HG02588 (cell line): ENCODE measurements around the gene NDUFS6.
"Not testable (repeated sequence)": the region's sequence is repeated elsewhere in the genome, so short reads cannot be mapped to it uniquely, and the experiment has no call there.

Experiments used
- ATAC-seq: cut with Tn5 transposase; IDR thresholded peaks from one replicate; pipeline ENCODE4 v1.9.1; 2021; ENCODE audit warnings: mild to moderate bottlenecking, moderate library complexity; ENCODE audit not compliant: unreplicated experiment

NDUFS6 gene

DNA sequence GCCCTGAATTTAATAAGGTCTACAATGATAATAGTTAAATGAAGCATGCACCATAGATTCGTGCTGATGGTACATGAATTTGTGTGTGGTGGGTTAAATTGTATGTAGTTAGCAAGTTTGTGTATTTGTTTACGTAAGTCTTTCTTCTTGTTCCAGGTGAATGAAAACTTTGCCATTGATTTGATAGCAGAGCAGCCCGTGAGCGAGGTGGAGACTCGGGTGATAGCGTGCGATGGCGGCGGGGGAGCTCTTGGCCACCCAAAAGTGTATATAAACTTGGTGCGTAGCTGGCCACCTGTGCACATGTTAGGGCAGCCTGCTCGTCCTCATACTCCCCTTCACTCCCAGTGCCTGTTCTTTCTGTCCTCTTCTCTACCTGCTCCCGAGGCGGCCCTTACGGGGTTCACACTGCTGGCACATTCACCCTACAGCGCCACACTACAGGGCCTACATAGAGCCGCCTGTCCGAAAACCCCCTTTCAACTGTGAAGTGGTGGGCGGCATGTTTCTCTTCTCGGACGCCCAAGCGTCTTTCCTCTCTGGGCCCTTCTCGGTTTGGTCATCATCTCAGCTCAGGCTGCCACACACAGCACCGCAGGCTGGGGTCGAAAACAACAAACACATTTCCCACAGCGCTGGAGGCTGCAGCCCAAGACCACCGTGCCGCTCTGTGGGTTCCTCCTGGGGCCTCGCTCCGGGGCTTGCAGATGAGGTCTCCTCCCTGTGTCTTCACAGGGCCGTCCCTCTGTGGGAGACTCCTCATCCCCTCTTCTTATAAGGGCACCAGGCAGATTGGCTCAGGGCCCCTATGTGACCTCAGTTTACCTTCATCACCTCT lies 13.2 kb downstream of the NDUFS6 start:
- ATAC-seq = no peak

DNA sequence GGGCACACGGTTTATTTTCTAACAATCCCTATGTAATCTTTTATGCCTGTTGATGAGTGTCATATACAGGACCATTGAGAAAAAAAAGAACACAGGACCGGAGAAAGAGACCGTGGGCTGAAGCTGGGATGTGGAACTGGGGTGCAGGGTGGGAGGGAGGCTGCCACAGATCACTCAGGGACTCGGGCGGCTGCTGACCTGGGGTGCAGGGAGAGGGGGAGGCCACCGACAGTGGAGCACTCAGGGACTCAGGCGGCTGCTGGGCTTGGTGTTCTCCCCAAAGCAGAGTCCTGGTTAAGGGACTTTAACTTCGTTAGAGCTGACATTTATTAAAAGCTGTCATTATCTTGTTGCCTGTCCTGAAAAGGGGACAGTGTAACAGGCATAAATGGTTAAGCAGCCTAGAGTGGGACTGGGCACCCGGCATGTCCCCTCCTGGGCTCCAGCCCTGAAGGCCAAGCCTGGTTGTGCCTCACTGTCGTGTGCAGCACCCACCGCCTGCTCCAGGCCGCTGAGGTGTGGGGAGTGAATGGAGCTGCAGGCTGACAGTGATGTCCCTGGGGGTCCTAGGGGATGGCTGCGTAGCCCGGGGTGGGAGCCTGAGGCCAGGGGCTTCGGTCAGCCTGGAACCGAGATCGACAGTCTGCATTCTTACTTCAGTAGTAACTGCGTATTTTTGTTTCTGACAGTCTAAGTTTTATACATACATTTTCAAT lies 14.0 kb downstream of the NDUFS6 start:
- no peak for ATAC-seq

DNA sequence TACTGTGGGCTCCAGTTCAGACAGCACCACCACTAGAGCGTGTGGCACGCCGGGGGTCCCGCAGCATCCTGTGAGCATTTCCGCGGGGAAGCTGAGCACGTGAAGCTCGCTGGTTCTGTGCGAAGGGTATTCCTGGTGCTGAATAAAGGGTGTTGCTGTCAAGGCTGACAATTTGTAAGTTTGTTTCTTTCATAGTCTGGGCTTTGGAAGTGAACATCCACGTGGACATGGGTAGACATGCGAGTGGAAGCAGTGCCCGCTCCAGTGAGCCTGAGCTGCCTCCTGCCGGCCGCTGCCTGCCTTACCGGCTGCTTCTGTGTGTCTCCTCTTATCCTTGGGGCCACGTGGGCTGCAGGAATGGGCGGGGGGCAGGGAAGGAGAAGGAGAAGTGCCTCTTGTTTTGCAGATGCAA lies 14.7 kb downstream of the NDUFS6 start:
- no peak for ATAC-seq

DNA sequence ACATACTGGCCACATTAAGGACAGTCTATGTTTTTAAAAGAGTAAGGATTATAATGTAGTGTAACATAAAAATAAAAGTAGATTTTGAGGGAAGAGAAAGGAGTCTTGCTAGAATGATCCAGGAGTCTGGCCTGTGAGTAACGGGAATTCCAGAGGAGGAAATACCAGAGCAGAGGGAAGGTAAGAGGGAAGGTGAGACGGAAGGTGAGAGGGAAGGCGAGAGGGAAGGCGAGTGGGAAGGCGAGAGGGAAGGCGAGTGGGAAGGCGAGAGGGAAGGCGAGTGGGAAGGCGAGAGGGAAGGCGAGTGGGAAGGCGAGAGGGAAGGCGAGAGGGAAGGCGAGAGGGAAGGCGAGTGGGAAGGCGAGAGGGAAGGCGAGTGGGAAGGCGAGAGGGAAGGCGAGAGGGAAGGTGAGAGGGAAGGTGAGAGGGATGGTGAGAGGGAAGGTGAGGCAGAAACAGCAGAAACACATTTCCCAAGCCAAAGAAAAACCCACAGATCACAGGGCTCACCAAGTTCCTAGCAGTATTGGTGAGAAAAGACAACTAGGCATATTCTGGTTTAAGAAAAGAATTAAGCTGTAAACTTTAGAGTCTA lies 15.4 kb downstream of the NDUFS6 start:
- not testable (repeated sequence) for ATAC-seq

DNA sequence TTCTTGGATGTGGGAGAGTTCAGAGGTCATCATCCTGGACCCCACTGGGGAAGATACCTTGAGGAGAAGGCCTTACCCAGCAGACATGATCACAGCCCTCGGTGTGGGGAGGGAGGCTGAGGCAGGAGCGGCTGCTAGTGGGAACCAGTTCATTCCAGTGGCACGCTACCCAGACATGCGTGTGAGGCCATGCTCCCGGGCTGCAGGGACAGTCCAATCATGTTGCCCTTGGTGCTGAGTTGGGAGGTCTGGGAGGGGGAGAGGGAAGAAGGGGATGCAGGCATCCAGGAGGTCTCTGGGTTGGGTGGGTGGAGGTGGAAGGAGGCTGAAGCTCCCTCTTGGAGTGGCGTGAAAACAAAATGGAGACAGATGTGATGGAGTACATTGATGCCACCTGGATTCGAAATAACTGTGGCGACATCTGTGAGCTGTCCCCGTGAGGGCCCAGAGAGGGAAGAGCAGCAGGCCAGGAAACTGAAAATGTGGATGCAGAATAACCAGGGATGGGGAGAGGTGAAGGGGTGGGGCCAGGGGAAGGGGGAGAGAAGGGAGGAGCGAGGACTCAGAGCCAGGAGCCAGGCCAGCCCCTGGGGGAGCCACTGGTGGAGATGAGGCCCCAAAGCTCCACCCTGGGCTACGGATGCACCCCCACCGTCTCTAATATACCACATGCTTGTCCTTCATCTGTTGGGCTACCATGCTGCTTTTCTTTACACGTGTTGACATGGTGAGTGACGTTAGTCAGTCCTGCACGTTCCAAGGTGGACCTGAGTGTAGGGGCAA lies 16.2 kb downstream of the NDUFS6 start:
- no peak for ATAC-seq

DNA sequence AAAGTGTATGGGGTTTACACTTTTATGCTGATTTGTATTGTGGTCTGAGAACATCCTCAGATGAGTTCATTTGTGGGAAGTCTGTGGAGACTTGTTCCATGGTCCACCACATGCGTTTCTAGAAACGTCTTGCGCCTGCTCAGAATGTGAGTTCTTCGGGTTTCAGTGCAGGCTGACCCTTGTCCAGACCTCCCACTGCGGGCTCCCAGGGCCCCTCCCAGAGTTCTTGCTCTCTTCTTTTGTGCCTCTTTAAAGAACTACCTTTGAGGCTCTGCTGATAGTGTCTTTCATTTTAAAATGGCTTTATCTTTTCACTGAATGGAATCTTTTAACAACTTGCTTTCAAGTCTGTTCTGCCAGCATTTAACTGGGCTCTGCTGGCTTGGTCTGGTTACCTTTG lies 17.6 kb downstream of the NDUFS6 start:
- no peak for ATAC-seq

DNA sequence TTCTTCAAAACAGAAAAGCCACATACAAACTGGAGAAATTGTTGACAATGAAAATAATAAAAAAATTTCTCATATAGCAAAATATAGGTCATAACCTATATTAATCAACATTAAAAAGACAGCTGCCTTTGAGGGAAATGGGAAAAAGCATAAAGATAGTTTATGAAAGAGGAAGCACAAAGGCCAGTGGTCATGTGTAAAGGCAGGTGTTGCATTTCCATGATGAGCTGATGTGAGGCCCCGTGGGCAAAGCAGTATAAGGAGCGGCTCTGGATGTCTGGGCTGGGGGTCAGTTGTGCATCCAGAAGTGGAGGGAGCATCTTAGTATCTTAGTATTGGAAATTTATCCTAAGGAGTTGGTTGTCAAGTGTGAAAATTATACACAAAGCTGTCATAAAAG lies 18.3 kb downstream of the NDUFS6 start:
- no peak for ATAC-seq

DNA sequence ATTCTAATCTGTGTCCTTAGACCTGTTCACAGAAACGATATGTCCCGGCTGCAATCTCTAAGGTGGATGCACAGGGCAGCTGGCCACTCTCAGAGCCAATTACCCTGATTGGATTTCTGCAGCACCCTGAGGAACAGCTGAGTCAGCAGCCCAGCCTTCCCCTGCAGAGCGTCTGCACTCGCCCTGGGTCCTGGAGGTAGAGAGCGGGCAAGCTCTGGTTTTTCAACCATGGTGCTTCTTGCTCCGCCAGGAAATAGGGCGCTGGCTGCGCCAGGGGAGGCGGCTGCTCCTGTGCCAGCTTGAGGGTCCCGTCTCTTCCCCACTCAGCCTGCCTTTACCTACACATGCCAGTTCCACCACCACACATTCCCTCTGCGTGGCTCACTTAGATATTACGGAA lies 19.2 kb downstream of the NDUFS6 start:
- ATAC-seq = no peak

DNA sequence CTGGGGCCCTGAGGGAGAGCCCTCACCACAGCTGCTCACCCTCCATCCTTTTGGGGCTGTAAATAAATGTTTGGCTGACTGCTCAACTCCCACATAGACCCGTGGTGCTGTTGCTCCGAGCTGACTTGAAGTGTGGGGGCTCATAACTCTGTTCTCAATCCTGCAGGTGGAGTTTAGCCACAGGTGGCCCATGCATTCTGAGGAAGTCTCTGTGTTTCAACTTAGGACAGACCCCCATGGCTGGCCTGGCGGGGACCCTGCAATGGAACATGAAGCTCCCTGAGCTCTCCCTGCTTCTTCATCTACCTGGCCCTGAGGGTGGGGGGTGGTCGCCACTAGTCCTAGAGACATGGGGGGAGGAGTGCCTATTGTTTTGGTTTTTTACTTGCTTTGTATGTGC lies 19.7 kb downstream of the NDUFS6 start:
- no peak for ATAC-seq

DNA sequence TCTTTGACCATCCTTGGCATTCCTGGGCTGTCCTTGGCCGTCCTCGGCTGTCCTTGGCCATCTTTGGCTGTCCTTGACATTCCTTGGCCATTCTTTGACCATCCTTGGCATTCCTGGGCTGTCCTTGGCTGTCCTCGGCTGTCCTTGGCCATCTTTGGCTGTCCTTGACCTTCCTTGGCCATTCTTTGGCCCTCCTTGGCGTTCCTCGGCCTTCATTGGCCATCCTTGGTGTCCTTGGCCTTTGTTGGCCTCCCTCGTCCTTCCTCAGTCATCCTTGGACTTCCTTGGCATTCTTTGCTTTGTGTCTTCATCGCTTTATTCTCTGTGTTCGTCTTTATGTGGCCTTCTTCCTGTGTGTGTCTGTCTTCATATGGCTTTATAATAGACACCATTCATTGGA lies 20.7 kb downstream of the NDUFS6 start:
- no peak for ATAC-seq

DNA sequence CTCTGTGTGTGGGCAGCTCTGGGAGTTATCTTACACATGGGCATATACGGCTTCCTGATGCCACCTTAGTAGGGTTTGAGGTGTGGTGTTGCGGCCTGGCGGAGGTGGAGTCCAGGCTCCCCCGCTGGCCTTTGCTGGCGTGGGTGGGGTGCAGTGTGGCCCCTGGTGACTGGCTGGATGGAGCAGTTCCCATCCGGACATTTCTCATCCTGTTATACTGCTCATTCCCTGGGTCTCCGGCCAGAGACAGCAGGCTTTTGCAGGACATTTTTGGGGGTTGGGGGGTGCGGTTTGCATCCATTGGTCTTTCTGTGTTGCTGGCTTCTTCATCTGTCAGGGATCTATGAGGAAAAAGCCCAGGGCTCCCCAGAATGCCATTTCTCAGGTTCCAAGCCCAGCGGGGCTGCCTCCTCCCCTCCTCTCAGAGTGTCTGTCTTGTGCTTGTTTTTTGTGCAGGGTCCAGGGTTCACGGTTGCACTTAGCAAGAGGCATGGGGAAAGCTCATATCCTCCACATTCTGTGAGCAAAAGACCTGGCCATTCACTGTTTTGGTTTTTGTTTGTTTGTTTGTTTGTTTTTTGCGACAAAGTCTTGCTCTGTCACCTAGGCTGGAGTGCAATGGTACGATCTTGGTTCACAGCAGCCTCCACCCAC lies 22.3 kb downstream of the NDUFS6 start:
- no peak for ATAC-seq

DNA sequence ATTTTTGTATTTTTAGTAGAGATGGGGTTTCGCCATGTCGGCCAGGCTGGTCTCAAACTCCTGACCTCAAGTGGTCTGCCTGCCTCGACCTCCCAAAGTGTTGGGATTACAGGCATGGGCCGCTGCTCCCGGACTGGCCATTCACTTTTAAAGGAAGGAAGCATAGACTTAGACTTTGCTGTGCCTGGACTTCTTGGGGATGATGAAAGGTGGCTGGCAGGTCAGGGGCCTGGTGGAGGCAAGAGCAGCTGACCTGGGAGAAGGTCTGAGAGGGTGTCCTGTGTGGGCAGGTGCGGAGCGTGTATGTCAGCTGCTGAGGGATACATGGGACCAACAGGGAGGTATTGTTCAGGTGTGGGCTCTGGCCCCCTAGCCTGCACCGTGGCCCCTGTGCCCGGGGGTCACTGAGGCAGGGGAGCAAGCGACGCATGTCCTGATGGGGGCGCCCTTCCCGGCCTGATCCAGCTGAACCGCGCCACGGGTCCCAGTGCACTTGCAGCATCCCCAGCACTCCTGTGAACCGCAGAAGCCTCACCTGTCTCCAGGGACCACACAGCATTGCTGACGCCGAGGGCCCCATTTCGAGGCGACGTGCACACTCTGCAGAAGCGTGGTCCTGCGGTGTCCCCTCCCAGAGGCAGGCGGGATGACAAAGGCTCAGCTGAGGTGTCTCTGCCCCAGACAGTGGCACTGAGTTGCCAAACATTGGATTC lies 23.1 kb downstream of the NDUFS6 start:
- ATAC-seq = no peak

DNA sequence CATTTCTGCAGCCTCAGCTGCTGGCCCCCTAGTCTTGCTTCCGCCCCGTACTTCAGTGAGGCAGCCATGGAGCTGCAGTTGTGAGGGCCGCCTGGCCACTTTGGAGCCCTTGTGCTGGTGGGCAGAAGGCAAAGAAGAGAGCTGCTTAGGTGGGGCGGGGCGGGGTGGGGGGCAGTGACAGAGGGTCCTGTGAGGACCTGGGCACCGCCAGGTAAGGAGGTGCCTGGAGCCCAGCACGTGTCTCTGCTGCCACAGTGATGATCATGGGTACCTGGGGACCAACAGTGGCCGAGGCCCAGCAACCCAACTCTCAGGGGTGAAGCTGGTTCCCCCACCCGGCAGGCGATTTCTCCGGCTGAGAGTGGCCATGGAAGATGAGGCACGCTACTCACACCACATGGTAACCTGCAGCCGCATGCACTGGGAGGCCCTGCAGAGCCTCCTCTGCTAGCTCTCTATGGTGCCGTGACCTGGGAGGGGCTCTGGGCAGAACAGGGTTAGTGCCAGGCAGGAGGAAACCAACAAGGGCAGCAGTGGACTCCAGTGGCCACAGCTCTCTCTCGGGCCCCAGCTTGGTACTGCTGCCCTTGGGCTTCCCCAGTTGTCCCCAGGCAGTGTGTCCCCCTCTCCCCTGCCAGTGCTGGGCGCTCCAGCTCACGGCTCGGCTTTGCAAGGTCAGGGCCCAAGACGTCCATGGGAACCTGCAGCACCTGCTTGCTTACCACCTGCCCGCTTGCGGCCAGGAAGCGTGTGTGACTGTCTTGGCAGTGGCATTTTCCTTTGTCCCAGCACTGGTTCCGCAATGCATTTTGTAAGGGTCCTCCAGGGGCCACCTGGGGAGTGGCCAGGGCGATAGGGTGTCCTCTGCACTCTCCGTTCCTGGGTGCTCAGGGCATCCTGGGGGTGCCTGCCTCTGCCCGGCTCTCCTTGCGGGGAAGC lies 24.0 kb downstream of the NDUFS6 start:
- no peak for ATAC-seq

DNA sequence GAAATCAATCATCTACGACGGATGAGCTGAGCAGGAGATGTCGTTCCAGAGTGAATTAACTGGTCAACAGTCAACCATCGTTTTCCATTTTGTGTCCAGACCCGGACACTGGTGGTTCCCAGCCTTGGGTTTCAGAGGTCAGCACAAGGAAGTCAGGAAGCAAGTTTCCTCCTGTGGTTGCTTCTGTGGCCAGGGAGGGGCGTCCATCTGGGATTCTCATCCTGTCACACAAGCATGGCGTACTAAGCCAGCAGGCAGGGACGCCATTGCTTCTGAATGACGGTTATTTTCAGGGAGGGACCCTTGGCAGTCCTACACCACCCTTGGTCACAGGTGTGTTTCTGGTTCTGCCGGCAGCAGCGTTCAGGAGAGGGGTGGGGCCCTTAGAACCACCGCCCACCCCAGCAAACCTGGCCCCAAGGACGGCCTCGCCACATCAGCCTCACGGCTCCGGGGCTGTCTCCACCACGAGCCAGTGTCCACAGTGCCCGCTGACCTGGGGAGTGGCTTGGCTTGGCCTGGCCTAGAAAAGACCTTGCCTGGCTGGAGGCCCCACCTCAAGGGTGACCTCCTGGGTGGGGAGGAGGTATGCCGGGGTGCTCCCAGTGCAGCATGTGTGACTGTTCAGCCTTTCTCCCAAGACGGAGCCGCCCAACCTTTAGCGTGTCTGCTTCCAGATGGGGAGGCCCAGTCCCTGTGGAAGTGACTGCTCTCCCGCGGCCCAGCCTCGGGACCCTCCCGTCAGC lies 25.2 kb downstream of the NDUFS6 start:
- no peak for ATAC-seq

DNA sequence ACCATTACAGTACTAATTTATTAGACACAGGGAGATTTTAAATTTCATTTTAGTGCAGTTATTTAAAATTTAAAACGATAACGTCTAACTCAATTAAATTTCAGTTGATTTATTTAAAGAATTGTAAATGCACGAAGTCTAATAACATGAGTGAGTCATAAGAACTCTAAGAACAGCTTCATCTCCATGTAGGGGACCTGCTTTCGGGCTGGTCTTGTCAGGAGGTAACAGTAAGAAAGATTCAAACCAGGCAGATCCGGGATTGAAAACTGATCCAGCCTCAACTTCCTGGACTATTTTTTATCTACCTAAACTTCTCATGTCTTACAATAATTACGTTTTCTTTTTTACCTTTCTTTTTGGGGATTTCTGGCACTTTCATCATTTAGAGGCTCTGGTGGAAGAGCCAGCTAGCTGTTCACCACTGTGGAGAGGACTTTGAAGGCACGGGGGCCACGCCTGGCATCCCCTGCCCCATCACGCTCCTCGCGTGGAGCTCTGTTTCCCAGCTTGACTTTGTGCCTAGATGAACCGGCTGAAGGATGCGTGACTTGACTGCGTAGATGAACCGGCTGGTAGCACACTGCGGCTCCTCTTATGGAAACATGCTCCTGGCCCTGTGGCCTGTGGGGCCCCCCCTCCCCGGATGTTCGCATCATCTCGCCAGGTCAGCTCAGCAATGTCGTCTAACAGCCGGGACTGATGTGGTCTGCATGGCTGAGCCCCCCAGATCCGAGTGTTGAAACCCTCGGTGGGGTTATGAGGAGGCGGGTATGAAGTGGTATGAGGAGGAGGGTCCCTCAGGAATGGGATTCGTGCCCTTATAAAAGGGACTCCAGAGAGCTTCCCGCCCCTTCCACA lies 26.0 kb downstream of the NDUFS6 start:
- ATAC-seq = no peak

DNA sequence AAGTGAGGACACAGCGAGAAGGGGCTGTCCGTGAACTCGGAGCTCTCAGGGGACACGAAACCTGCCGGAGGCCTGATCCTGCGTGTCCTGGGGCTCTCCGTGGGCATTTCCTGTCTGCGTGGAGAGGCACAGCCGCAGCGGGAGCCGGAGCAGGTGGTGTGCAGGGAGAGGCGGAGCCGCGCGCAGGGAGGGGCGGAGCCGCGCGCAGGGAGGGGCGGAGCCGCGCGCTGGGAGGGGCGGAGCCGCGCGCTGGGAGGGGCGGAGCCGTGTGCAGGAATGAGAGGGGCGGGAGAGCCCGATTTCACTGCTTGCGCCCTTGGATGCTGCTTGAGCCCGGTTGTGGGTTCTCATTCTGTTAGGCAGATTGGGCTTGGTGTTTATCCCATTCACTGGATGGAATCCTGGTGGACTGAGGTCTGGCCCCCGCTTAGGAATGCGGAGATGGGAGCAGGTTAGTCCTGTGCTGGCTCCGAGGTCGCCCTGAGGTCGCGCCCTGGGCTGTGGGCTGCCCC lies 26.7 kb downstream of the NDUFS6 start:
- no peak for ATAC-seq

DNA sequence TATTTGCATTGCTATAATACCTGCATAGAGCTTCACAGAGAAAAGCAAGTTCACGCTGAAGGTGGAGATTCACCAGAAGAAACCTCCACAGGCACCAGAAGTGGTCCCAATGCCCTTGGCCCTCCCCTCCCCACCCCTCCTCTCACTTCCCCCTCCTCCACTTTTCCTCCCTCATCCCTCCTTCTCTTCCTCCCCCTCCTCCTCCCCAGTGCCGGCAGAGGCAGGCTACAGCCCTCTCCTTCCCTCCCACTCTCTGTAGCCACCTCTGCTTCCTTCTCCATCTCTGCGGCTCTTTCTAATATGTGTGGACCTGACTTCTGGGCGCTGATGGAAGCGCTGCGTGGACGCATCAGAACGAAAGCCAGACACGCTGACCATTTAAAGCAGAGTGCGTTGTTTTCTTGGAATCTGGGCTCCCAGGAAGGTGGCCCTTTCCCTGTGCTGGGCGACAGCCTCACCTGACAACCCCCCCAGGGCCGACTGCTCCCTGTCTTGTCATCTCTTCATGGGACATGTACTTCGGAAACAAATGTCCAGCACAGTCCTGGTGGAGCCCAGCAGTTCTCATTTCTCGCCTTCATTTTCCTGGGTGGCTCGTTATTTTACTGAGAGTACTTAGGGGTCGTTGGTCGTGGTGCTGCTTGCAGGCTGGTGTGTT lies 29.5 kb downstream of the NDUFS6 start:
- no peak for ATAC-seq
